ENCODE data around the gene ZFHX3. TPM values are rescaled to one million over a fixed set of nuclear protein-coding genes. Genes with fewer than 3 reads are reported as not detected.

ZFHX3 gene
- total RNA-seq, 1 experiment from 2014 or later, result 1.5 TPM

DNA sequence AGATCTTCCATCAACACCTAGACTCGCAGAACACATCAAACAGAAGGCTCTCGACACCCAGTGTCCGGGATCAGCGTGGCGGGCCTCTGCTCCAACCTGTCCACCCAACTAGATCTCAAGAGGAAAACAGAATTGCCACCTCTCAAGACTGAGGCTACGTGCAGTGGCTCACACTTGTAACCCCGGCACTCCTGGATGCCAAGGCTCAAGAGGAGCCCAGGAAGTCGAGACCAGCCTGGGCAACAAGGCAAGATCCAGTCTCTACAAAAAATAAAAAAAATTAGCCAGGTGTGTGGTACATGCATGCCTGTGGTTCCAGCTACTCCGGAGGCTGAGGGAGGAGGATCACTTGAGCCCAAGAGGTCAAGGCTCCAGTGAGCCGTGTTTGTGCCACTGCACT is 132.6 kb downstream of the ZFHX3 start:
- no peaks in the 10 kb centered on the region for H3K9me3 Mint-ChIP-seq
- no peaks in the 10 kb centered on the region for H3K23me2 ChIP-seq (ENCODE audit: insufficient read length, low read depth, low read length, poor library complexity, severe bottlenecking)
- no peak overlapping the region for H2BK5ac ChIP-seq (ENCODE audit: insufficient read length, low read length)
- no peak overlapping the region for H3K56ac ChIP-seq (ENCODE audit: insufficient read length, low read depth, low read length)
- H3K18ac ChIP-seq (ENCODE audit: insufficient read length, low read depth, low read length), result no peak overlapping the region
- H3K27me3 Mint-ChIP-seq (ENCODE audit: low read depth), result peaks cover 2% of the 10 kb centered on the region; the same call in 1 of the 2 replicates
- H3K27ac ChIP-seq (ENCODE audit: insufficient read length, low read depth, low read length), result no peak overlapping the region
- H3K36me3 Mint-ChIP-seq (ENCODE audit: insufficient read depth in 1 of 3, low read depth in 3 of 3), result no peaks in the 10 kb centered on the region
- H2BK20ac ChIP-seq (ENCODE audit: low read depth, low read length, poor library complexity, severe bottlenecking), result no peak overlapping the region
- H2AK5ac ChIP-seq (ENCODE audit: insufficient read length, low read length), result no peak overlapping the region
- no peak overlapping the region for H3K9ac ChIP-seq (ENCODE audit: extremely low read depth, insufficient read length, low read length)
- no peaks in the 10 kb centered on the region for H4K20me1 ChIP-seq (ENCODE audit: control insufficient read depth, insufficient read depth, insufficient read length)
- H3K79me1 ChIP-seq (ENCODE audit: insufficient read depth, low read depth, low read length, poor library complexity, severe bottlenecking), result no peaks in the 10 kb centered on the region
- H3K4me3 Mint-ChIP-seq, result no peak overlapping the region; a peak in 1 of 5 replicates
- no peak overlapping the region for H3T11ph ChIP-seq (ENCODE audit: low read length)
- no CpG with 5 or more reads among the region's 10 CpGs for WGBS (ENCODE audit: extremely low coverage, insufficient read length, low lambda C conversion rate)
- H2BK120ac ChIP-seq (ENCODE audit: low read depth, low read length, poor library complexity, severe bottlenecking), result no peak overlapping the region
- H3K14ac ChIP-seq (ENCODE audit: insufficient read depth, low read length), result no peak overlapping the region
- H3K27ac Mint-ChIP-seq, result no peak overlapping the region
- H3K4me1 ChIP-seq (ENCODE audit: insufficient read depth, low read length), result no peaks in the 10 kb centered on the region; the same call in 1 of the 2 replicates
- peaks cover 8 to 15% of the 10 kb centered on the region in 2 experiments for H3K4me1 Mint-ChIP-seq
- no peak overlapping the region for H2BK12ac ChIP-seq (ENCODE audit: insufficient read length, low read depth, low read length)
- no peak overlapping the region for H2AFZ ChIP-seq (ENCODE audit: low read length)
- no peak overlapping the region for H4K8ac ChIP-seq (replicated peaks; ENCODE audit: insufficient read length, low read depth, low read length)
- H2BK15ac ChIP-seq (ENCODE audit: low read depth, low read length), result no peak overlapping the region
- H3K9me3 ChIP-seq (ENCODE audit: control insufficient read depth, low read depth, low read length), result no peaks in the 10 kb centered on the region
- H3K23ac ChIP-seq (ENCODE audit: insufficient read length, low read depth, low read length), result no peak overlapping the region
- H3K79me2 ChIP-seq (ENCODE audit: insufficient read depth, low read length), result no peaks in the 10 kb centered on the region
- no peak for DNase-seq
- H4K5ac ChIP-seq (ENCODE audit: insufficient read length, low read depth, low read length), result no peak overlapping the region
- no peak overlapping the region for H3K4ac ChIP-seq (ENCODE audit: low read depth, low read length)
- H3K27me3 ChIP-seq (ENCODE audit: insufficient read depth, low read length), result no peaks in the 10 kb centered on the region
- H4K91ac ChIP-seq (ENCODE audit: insufficient read length, low read depth, low read length), result no peak overlapping the region
- no peak overlapping the region for H3K4me2 ChIP-seq (ENCODE audit: insufficient read depth, insufficient read length, low read length)
- TF ChIP-seq, protein P1, sequence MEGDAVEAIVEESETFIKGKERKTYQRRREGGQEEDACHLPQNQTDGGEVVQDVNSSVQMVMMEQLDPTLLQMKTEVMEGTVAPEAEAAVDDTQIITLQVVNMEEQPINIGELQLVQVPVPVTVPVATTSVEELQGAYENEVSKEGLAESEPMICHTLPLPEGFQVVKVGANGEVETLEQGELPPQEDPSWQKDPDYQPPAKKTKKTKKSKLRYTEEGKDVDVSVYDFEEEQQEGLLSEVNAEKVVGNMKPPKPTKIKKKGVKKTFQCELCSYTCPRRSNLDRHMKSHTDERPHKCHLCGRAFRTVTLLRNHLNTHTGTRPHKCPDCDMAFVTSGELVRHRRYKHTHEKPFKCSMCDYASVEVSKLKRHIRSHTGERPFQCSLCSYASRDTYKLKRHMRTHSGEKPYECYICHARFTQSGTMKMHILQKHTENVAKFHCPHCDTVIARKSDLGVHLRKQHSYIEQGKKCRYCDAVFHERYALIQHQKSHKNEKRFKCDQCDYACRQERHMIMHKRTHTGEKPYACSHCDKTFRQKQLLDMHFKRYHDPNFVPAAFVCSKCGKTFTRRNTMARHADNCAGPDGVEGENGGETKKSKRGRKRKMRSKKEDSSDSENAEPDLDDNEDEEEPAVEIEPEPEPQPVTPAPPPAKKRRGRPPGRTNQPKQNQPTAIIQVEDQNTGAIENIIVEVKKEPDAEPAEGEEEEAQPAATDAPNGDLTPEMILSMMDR (conservative IDR thresholded peaks at IDR 0.05), result no peak

All from H9 (cell line).